Measurements from ENCODE around the gene TLE5. TPM values are rescaled to one million over a fixed set of nuclear protein-coding genes. Genes with fewer than 3 reads are reported as not detected.

Gene TLE5
- polyA plus RNA-seq, 3 donors, result 27.5 to 309 (median 34.4) TPM

- 8% methylated on average over 19 of the region's 21 CpGs for WGBS (ENCODE audit: insufficient coverage)
- H3K4me1 Mint-ChIP-seq, result peaks cover 4% of the 10 kb centered on the region
- Histone ChIP-seq H3K27me3 (ENCODE audit: control insufficient read depth in 2 of 2, insufficient read depth in 2 of 2, low read length in 2 of 2) (no peaks in the 10 kb centered on the region), H3K9me3 (replicated peaks in 1 of 2; ENCODE audit: control insufficient read depth in 1 of 2, insufficient read depth in 1 of 2, low read length in 2 of 2) (no peaks in the 10 kb centered on the region), H3K79me2 (ENCODE audit: insufficient read depth, low read length) (peaks cover 3% of the 10 kb centered on the region), H2AFZ (ENCODE audit: insufficient read depth, low read depth, low read length, poor library complexity, severe bottlenecking) (no peak overlapping the region), H3K4me3 (replicated peaks in 1 of 3; ENCODE audit: low read depth in 2 of 3, low read length in 3 of 3) (no peak overlapping the region), H3K36me3 (replicated peaks in 1 of 2; ENCODE audit: control insufficient read depth in 1 of 2, insufficient read depth in 2 of 2, low read length in 2 of 2) (no peaks in the 10 kb centered on the region), H3K4me2 (replicated peaks; ENCODE audit: extremely low read depth, low read length, poor library complexity, severe bottlenecking) (no peak overlapping the region), H3K27ac (ENCODE audit: low read depth in 1 of 2, low read length in 2 of 2) (no peak overlapping the region), H3K4me1 (ENCODE audit: control insufficient read depth in 1 of 2, insufficient read depth in 2 of 2, low read length in 2 of 2) (peaks cover 4 to 5% of the 10 kb centered on the region in 2 donors), H4K20me1 (ENCODE audit: insufficient read depth, low read length) (no peaks in the 10 kb centered on the region), H3K9ac (ENCODE audit: insufficient read depth, low read length, poor library complexity, severe bottlenecking) (no peak overlapping the region)
- no peak overlapping the region for H3K4me3 Mint-ChIP-seq
- no peaks in the 10 kb centered on the region for H3K36me3 Mint-ChIP-seq
- no peak overlapping the region for H3K27ac Mint-ChIP-seq
- DNase-seq, result no peak
- H3K27me3 Mint-ChIP-seq (ENCODE audit: low read depth in 3 of 3), result peaks cover 6 to 27% (median 15%) of the 10 kb centered on the region in 3 donors
- no peak for TF ChIP-seq CTCF (IDR thresholded peaks at IDR 0.05)
- peaks cover 0 to 4% (median 0%) of the 10 kb centered on the region in 7 donors for H3K9me3 Mint-ChIP-seq
- intact Hi-C loops (cut with micrococcal nuclease), result no loop called here
Observed at GRCh38 chr19:3068071-3068470, 5.8 kb upstream of the TLE5 start.

- H3K9me3 Mint-ChIP-seq, result peaks cover 0 to 2% (median 0%) of the 10 kb centered on the region in 7 donors
- H3K27me3 Mint-ChIP-seq (ENCODE audit: low read depth in 3 of 3), result peaks cover 7 to 27% (median 15%) of the 10 kb centered on the region in 3 donors
- H3K79me2 ChIP-seq (ENCODE audit: insufficient read depth, low read length), result peaks cover 8% of the 10 kb centered on the region
Observed at GRCh38 chr19:3067563-3067962, 5.3 kb upstream of the TLE5 start.

More at GRCh38 chr19:3067563-3067962, 5.3 kb upstream of the TLE5 start:
- Histone ChIP-seq H3K4me3 (replicated peaks in 1 of 3; ENCODE audit: low read depth in 2 of 3, low read length in 3 of 3) (no peak overlapping the region), H3K4me2 (replicated peaks; ENCODE audit: extremely low read depth, low read length, poor library complexity, severe bottlenecking) (no peak overlapping the region), H2AFZ (ENCODE audit: insufficient read depth, low read depth, low read length, poor library complexity, severe bottlenecking) (no peak overlapping the region), H4K20me1 (ENCODE audit: insufficient read depth, low read length) (no peaks in the 10 kb centered on the region), H3K27me3 (ENCODE audit: control insufficient read depth in 2 of 2, insufficient read depth in 2 of 2, low read length in 2 of 2) (no peaks in the 10 kb centered on the region), H3K9me3 (replicated peaks in 1 of 2; ENCODE audit: control insufficient read depth in 1 of 2, insufficient read depth in 1 of 2, low read length in 2 of 2) (no peaks in the 10 kb centered on the region), H3K9ac (ENCODE audit: insufficient read depth, low read length, poor library complexity, severe bottlenecking) (no peak overlapping the region), H3K4me1 (ENCODE audit: control insufficient read depth in 1 of 2, insufficient read depth in 2 of 2, low read length in 2 of 2) (peaks cover 9 to 10% of the 10 kb centered on the region in 2 donors), H3K27ac (ENCODE audit: low read depth in 1 of 2, low read length in 2 of 2) (no peak overlapping the region), H3K36me3 (replicated peaks in 1 of 2; ENCODE audit: control insufficient read depth in 1 of 2, insufficient read depth in 2 of 2, low read length in 2 of 2) (no peaks in the 10 kb centered on the region)
- Mint-ChIP-seq H3K36me3 (no peaks in the 10 kb centered on the region), H3K27ac (no peak overlapping the region), H3K4me3 (peak overlapping the region in 1 of 2 donors; percentile 51), H3K4me1 (peaks cover 7% of the 10 kb centered on the region)
- no peak for TF ChIP-seq CTCF (IDR thresholded peaks at IDR 0.05)
- no peak for DNase-seq
- 92% methylated on average over 6 of the region's 9 CpGs for WGBS (ENCODE audit: insufficient coverage)
- intact Hi-C loops (cut with micrococcal nuclease), result no loop called here
